ENCODE results near the gene MASP1. TPM values are rescaled to one million over a fixed set of nuclear protein-coding genes. Genes with fewer than 3 reads are reported as not detected.

The MASP1 gene
- total RNA-seq, 2 experiments from 2014 or later = not detected

- no peak for DNase-seq
- Mint-ChIP-seq H3K9me3 (no peaks in the 10 kb centered on the region), H3K27me3 (peaks cover 34% of the 10 kb centered on the region), H3K36me3 (no peaks in the 10 kb centered on the region), H3K4me3 (no peak overlapping the region), H3K4me1 (no peaks in the 10 kb centered on the region), H3K27ac (no peak overlapping the region)
Observed at GRCh38 chr3:187310954-187311470, 19.5 kb upstream of the MASP1 start.

GRCh38 chr3:187310226-187310625, 18.7 kb upstream of the MASP1 start:
- Mint-ChIP-seq H3K36me3 (no peaks in the 10 kb centered on the region), H3K27ac (no peak overlapping the region), H3K27me3 (peaks cover 34% of the 10 kb centered on the region), H3K9me3 (no peaks in the 10 kb centered on the region), H3K4me1 (no peaks in the 10 kb centered on the region), H3K4me3 (no peak overlapping the region)
- DNase-seq = no peak

- H3K27me3 Mint-ChIP-seq = peaks cover 19% of the 10 kb centered on the region
- H3K27ac Mint-ChIP-seq = no peak overlapping the region
- no peaks in the 10 kb centered on the region for H3K36me3 Mint-ChIP-seq
- DNase-seq = no peak
- no peak overlapping the region for H3K4me3 Mint-ChIP-seq
- H3K9me3 Mint-ChIP-seq = no peaks in the 10 kb centered on the region
- no peaks in the 10 kb centered on the region for H3K4me1 Mint-ChIP-seq
Observed at GRCh38 chr3:187305881-187306280, 14.3 kb upstream of the MASP1 start.

GRCh38 chr3:187299611-187300010, 8.1 kb upstream of the MASP1 start:
- H3K36me3 Mint-ChIP-seq = no peaks in the 10 kb centered on the region
- no peak for DNase-seq
- H3K4me1 Mint-ChIP-seq = no peaks in the 10 kb centered on the region
- H3K27me3 Mint-ChIP-seq = peaks cover 8% of the 10 kb centered on the region
- no peak overlapping the region for H3K4me3 Mint-ChIP-seq
- no peak overlapping the region for H3K27ac Mint-ChIP-seq
- H3K9me3 Mint-ChIP-seq = no peaks in the 10 kb centered on the region

- Mint-ChIP-seq H3K4me3 (no peak overlapping the region), H3K27ac (no peak overlapping the region), H3K9me3 (no peaks in the 10 kb centered on the region), H3K27me3 (peaks cover 13% of the 10 kb centered on the region), H3K36me3 (no peaks in the 10 kb centered on the region), H3K4me1 (no peaks in the 10 kb centered on the region)
- no peak for DNase-seq
Observed at GRCh38 chr3:187296911-187297310, 5.4 kb upstream of the MASP1 start.

- DNase-seq = no peak
- H3K4me1 Mint-ChIP-seq = no peaks in the 10 kb centered on the region
- H3K27me3 Mint-ChIP-seq = peaks cover 22% of the 10 kb centered on the region
- no peaks in the 10 kb centered on the region for H3K9me3 Mint-ChIP-seq
- no peaks in the 10 kb centered on the region for H3K36me3 Mint-ChIP-seq
- H3K4me3 Mint-ChIP-seq = no peak overlapping the region
- no peak overlapping the region for H3K27ac Mint-ChIP-seq
Observed at GRCh38 chr3:187296058-187296457, 4.5 kb upstream of the MASP1 start.

GRCh38 chr3:187295316-187296034, 3.9 kb upstream of the MASP1 start:
- no peaks in the 10 kb centered on the region for H3K4me1 Mint-ChIP-seq
- no peak overlapping the region for H3K4me3 Mint-ChIP-seq
- H3K9me3 Mint-ChIP-seq = no peaks in the 10 kb centered on the region
- H3K27ac Mint-ChIP-seq = no peak overlapping the region
- H3K27me3 Mint-ChIP-seq = peaks cover 28% of the 10 kb centered on the region
- no peaks in the 10 kb centered on the region for H3K36me3 Mint-ChIP-seq
- DNase-seq = no peak

- H3K4me3 Mint-ChIP-seq = no peak overlapping the region
- no peak overlapping the region for H3K27ac Mint-ChIP-seq
- H3K27me3 Mint-ChIP-seq = peaks cover 33% of the 10 kb centered on the region
- no peaks in the 10 kb centered on the region for H3K9me3 Mint-ChIP-seq
- no peaks in the 10 kb centered on the region for H3K36me3 Mint-ChIP-seq
- no peak for DNase-seq
- no peaks in the 10 kb centered on the region for H3K4me1 Mint-ChIP-seq
Observed at GRCh38 chr3:187293516-187294430, 2.2 kb upstream of the MASP1 start.

GRCh38 chr3:187292631-187293515, 1.3 kb upstream of the MASP1 start:
- H3K4me3 Mint-ChIP-seq = no peak overlapping the region
- H3K36me3 Mint-ChIP-seq = no peaks in the 10 kb centered on the region
- H3K27ac Mint-ChIP-seq = no peak overlapping the region
- H3K9me3 Mint-ChIP-seq = no peaks in the 10 kb centered on the region
- peaks cover 39% of the 10 kb centered on the region for H3K27me3 Mint-ChIP-seq
- H3K4me1 Mint-ChIP-seq = no peaks in the 10 kb centered on the region
- no peak for DNase-seq

GRCh38 chr3:187292181-187292580, 644 bp upstream of the MASP1 start:
- Mint-ChIP-seq H3K4me1 (no peaks in the 10 kb centered on the region), H3K4me3 (no peak overlapping the region), H3K27ac (no peak overlapping the region), H3K36me3 (no peaks in the 10 kb centered on the region), H3K9me3 (no peaks in the 10 kb centered on the region), H3K27me3 (peaks cover 39% of the 10 kb centered on the region)
- no peak for DNase-seq

- H3K27ac Mint-ChIP-seq = no peak overlapping the region
- DNase-seq = no peak
Observed at GRCh38 chr3:187291001-187291511, 481 bp downstream of the MASP1 start.

GRCh38 chr3:187290503-187290902, 1.0 kb downstream of the MASP1 start:
- no peak for DNase-seq
- H3K4me1 Mint-ChIP-seq = no peaks in the 10 kb centered on the region
- no peaks in the 10 kb centered on the region for H3K9me3 Mint-ChIP-seq
- H3K36me3 Mint-ChIP-seq = no peaks in the 10 kb centered on the region
- H3K27me3 Mint-ChIP-seq = peaks cover 35% of the 10 kb centered on the region
- no peak overlapping the region for H3K27ac Mint-ChIP-seq
- H3K4me3 Mint-ChIP-seq = no peak overlapping the region

More at GRCh38 chr3:187291001-187291511, 481 bp downstream of the MASP1 start:
- no peaks in the 10 kb centered on the region for H3K9me3 Mint-ChIP-seq
- H3K4me3 Mint-ChIP-seq = no peak overlapping the region
- no peaks in the 10 kb centered on the region for H3K36me3 Mint-ChIP-seq
- peaks cover 35% of the 10 kb centered on the region for H3K27me3 Mint-ChIP-seq
- no peaks in the 10 kb centered on the region for H3K4me1 Mint-ChIP-seq

- no peak overlapping the region for H3K27ac Mint-ChIP-seq
- H3K4me3 Mint-ChIP-seq = no peak overlapping the region
- no peaks in the 10 kb centered on the region for H3K36me3 Mint-ChIP-seq
- DNase-seq = no peak
- H3K9me3 Mint-ChIP-seq = no peaks in the 10 kb centered on the region
- no peaks in the 10 kb centered on the region for H3K4me1 Mint-ChIP-seq
- peaks cover 35% of the 10 kb centered on the region for H3K27me3 Mint-ChIP-seq
Observed at GRCh38 chr3:187288855-187289605, 2.5 kb downstream of the MASP1 start.
